Lower leg skin (tissue), 4 donors: ENCODE data around the gene NFIB. TPM values are rescaled to one million over a fixed set of nuclear protein-coding genes. Genes with fewer than 3 reads are reported as not detected.

Experiments
- DNase-seq, 2 donors: peaks; one replicate each; pipeline ENCODE4 v3.0.0-alpha.2; 2019; ENCODE audit warnings: low spot score in 2 of 2
- H3K4me3 ChIP-seq: fragments of 200-600 bp; sonication (generic); 2 replicates; pipeline ENCODE4 v1.5.1; 2017; ENCODE audit warnings: mild to moderate bottlenecking, low read depth; ENCODE audit not compliant: poor library complexity, severe bottlenecking
- CTCF ChIP-seq, 3 donors: fragments of 450-650 bp; IDR thresholded peaks; one replicate each; pipeline ENCODE4 v1.5.1; 2016; ENCODE audit warnings: antibody characterized with exemption in 3 of 3, mild to moderate bottlenecking in 3 of 3, moderate library complexity in 2 of 3
- POLR2A ChIP-seq, 2 donors: fragments of 450-650 bp; IDR thresholded peaks; one replicate each; pipeline ENCODE4 v1.6.1; 2016 to 2017; ENCODE audit warnings: antibody characterized with exemption in 2 of 2, mild to moderate bottlenecking in 1 of 2, moderate library complexity in 1 of 2
- WGBS, 2 donors: methylation state at CpG; one replicate each; pipeline ENCODE4 v1.1.5; 2018; 5-methylcytosine and 5-hydroxymethylcytosine counted together
- intact Hi-C: fragments of 100-400 bp; cut with DNase I; formaldehyde crosslinking; loops from one replicate; pipeline ENCODE4 v1.15.0; 2023; ENCODE audit warnings: low total_unique reads
- total RNA-seq, 4 donors: library from RNA; depleted of rRNA; stranded (reverse); fragments of >200 nt; gene quantifications; one replicate each; pipeline ENCODE4 v1.1.0, GENCODE V29; 2016

NFIB gene
- total RNA-seq, 4 donors from 2014 or later, result 68.2 to 145 (median 78.6) TPM

DNA sequence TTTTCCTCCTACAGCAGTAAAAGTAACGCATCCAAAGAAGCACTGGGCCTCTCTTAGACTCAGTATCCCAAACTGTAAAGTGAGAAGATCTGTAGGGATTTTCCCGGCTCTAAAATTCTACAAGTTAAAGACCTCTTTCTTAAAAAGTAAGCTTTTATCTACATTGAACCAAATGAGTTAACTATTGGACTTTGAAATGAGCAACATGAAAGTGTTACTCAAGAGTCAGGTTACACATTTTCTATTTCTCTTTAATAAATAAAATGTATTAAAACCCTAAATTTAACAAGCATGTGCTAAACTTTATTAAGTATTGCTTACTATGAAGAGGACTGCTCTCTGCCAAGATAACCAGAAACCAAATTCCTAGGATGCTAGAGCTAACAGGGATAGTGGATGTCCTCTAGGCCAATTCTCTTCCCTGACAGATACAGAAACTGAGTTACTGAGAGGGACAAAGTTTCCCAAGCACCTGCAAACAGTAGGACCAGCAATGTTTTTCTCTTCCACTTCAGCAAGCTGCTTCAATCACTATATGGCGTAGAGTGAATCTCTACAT, 21.7 kb downstream of the NFIB start:
- H3K4me3 ChIP-seq, result no peak overlapping the region
- 67 to 86% methylated on average over 3 of the region's 3 CpGs for WGBS, 2 donors
- intact Hi-C loops, result no loop called here
- no peak for DNase-seq
- TF ChIP-seq CTCF (IDR thresholded peaks at IDR 0.05), result no peak
- TF ChIP-seq POLR2A (IDR thresholded peaks at IDR 0.05), result no peak

GRCh38 chr9:14289916-14290315, 24.0 kb downstream of the NFIB start:
- WGBS, 2 donors, result 74 to 75% methylated on average over 3 of the region's 3 CpGs
- no peak overlapping the region for H3K4me3 ChIP-seq
- intact Hi-C loops, result no loop called here
- TF ChIP-seq POLR2A (IDR thresholded peaks at IDR 0.05), result no peak
- TF ChIP-seq CTCF (IDR thresholded peaks at IDR 0.05), result no peak
- DNase-seq, result no peak

DNA sequence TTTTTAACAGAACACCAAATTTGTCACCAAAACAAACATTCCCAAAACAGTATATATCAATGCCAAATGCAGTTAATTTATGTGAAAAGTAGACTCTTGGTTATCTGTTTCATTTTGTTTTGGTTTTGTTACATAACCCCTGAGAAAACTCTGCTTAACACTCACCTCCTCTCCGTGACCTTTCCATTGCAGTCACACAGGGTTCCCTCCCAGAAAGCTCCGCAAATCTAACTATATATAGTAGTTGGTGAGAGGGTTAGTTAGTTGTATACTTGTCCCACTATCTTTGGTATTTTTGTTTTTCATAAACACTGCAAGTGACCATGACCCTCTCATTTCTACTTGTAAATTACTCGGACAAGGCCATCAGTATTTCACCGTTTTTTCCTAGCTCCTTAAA, 25.5 kb downstream of the NFIB start:
- intact Hi-C loops, result no loop called here
- TF ChIP-seq POLR2A (IDR thresholded peaks at IDR 0.05) (no peak), CTCF (IDR thresholded peaks at IDR 0.05) (no peak)
- no peak overlapping the region for H3K4me3 ChIP-seq
- no peak for DNase-seq
- 79 to 85% methylated on average over 4 of the region's 4 CpGs for WGBS, 2 donors

DNA sequence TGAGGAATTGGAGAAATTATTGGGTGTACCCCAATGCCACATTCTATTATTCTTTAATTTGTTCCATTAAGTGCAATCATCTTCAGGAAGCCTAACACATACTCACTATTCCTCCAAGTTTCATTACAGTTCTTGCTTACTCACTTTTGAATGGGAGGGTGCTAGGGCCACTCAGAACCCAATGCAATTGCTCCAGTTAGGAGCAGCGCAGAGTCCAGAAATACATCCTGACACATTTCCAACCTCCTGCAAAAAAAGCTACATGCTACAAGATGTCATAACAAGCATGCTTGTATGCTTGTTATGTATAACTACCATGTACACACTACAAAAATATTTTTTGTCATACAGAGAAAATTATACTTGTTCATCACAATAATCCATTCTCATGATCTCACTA, 27.8 kb downstream of the NFIB start:
- no peak for TF ChIP-seq CTCF (IDR thresholded peaks at IDR 0.05)
- no peak for TF ChIP-seq POLR2A (IDR thresholded peaks at IDR 0.05)
- no peak overlapping the region for H3K4me3 ChIP-seq
- no peak for DNase-seq
- WGBS, 2 donors, result 76 to 93% methylated on average over 1 of the region's 1 CpG
- intact Hi-C loops, result no loop called here

GRCh38 chr9:14283276-14283675, 30.7 kb downstream of the NFIB start:
- TF ChIP-seq CTCF (IDR thresholded peaks at IDR 0.05) (no peak), POLR2A (IDR thresholded peaks at IDR 0.05) (no peak)
- no peak overlapping the region for H3K4me3 ChIP-seq
- intact Hi-C loops, result no loop called here
- WGBS, 2 donors, result 74 to 80% methylated on average over 1 of the region's 1 CpG
- no peak for DNase-seq

- intact Hi-C loops, result no loop called here
- DNase-seq, result no peak
- no peak overlapping the region for H3K4me3 ChIP-seq
- TF ChIP-seq POLR2A (IDR thresholded peaks at IDR 0.05), result no peak
- TF ChIP-seq CTCF (IDR thresholded peaks at IDR 0.05), result no peak
Observed at GRCh38 chr9:14281876-14282275, 32.1 kb downstream of the NFIB start.
